Stimulated activated CD4-positive, alpha-beta T cell treated with anti-CD3 and anti-CD28 coated beads, Interleukin-15, amount 100 ng/mL, for 24 hours (primary cell): Measurements from ENCODE around the gene MAP3K14.

Experiments used
- DNase-seq: peaks from one replicate; pipeline ENCODE4 v3.0.0-alpha.2; 2020

The MAP3K14 gene

GRCh38 chr17:45338996-45339535 is 22.2 kb upstream of the MAP3K14 start:
- DNase-seq = no peak

- DNase-seq = no peak
These were observed 21.4 kb upstream of the MAP3K14 start for GRCh38 chr17:45338023-45338781.

- no peak for DNase-seq
These were observed 19.8 kb upstream of the MAP3K14 start for GRCh38 chr17:45336390-45337182.

GRCh38 chr17:45335721-45336120 is 18.9 kb upstream of the MAP3K14 start:
- no peak for DNase-seq

GRCh38 chr17:45334701-45335677 is 18.2 kb upstream of the MAP3K14 start:
- no peak for DNase-seq

- no peak for DNase-seq
These were observed 17.4 kb upstream of the MAP3K14 start for GRCh38 chr17:45334231-45334630.

- DNase-seq = no peak
These were observed 16.9 kb upstream of the MAP3K14 start for GRCh38 chr17:45333702-45334092.

GRCh38 chr17:45332989-45333701 is 16.3 kb upstream of the MAP3K14 start:
- no peak for DNase-seq

- no peak for DNase-seq
These were observed 15.7 kb upstream of the MAP3K14 start for GRCh38 chr17:45332505-45332904.

- no peak for DNase-seq
These were observed 9.8 kb upstream of the MAP3K14 start for GRCh38 chr17:45326626-45327025.

- DNase-seq = no peak
These were observed 9.0 kb upstream of the MAP3K14 start for GRCh38 chr17:45325810-45326209.

GRCh38 chr17:45324336-45324735 is 7.5 kb upstream of the MAP3K14 start:
- no peak for DNase-seq

GRCh38 chr17:45322168-45322567 is 5.3 kb upstream of the MAP3K14 start:
- no peak for DNase-seq

- DNase-seq = no peak
These were observed 4.2 kb upstream of the MAP3K14 start for GRCh38 chr17:45320931-45321461.

- DNase-seq = no peak
These were observed 3.6 kb upstream of the MAP3K14 start for GRCh38 chr17:45320349-45320930.

- DNase-seq = no peak
These were observed 2.5 kb upstream of the MAP3K14 start for GRCh38 chr17:45319239-45319703.

- DNase-seq = no peak
These were observed 1.9 kb upstream of the MAP3K14 start for GRCh38 chr17:45318561-45319230.

GRCh38 chr17:45317111-45317928 is 500 bp upstream of the MAP3K14 start:
- peak; percentile 100 for DNase-seq

- no peak for DNase-seq
These were observed 979 bp downstream of the MAP3K14 start for GRCh38 chr17:45315648-45316433.
